Fibroblast of villous mesenchyme (primary cell): Measurements from ENCODE around the gene TUBB2A. TPM values are rescaled to one million over a fixed set of nuclear protein-coding genes. Genes with fewer than 3 reads are reported as not detected.
"Not testable (repeated sequence)": the region's sequence is repeated elsewhere in the genome, so short reads cannot be mapped to it uniquely, and the experiment has no call there.

Experiments
- DNase-seq: peaks from one replicate; pipeline ENCODE4 v3.0.0-alpha.2; 2010; ENCODE audit warnings: low read depth
- H3K4me3 ChIP-seq: 2 replicates; pipeline ENCODE4 v1.5.1; 2011; ENCODE audit warnings: low read depth, mild to moderate bottlenecking, low read length
- total RNA-seq: library from RNA; depleted of rRNA; stranded (reverse); fragments of >200 nt; gene quantifications from 2 replicates; pipeline ENCODE4 v1.2.3, GENCODE V29; 2012
- TF ChIP-seq, protein P1 (sequence below): IDR thresholded peaks from 2 replicates; pipeline ENCODE4 v1.5.1; 2012; ENCODE audit warnings: low read depth, mild to moderate bottlenecking, low read length; ENCODE audit not compliant: insufficient read depth

Gene TUBB2A
- total RNA-seq, 1 donor: 90.7 TPM

DNA sequence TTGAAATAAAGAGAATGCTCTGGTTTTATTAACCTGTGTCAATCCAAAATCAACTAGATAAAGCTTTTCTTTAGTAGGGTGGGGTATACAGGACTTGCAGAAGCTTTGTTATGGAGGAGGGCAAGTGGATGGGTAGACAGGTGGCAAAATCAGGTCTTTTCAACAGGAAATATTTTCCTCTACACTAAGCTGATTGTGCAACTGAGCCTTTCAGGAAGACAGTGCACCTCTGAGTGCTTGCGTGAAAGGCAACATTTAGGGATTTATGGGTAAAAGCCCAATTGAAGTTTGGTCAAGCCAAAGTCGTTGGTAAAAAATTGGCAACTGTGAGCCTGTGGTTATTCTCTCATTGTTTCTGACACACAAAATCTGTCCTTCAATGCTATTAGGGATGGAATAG is 23.8 kb upstream of the TUBB2A start:
- no peak for DNase-seq
- TF ChIP-seq, protein P1, sequence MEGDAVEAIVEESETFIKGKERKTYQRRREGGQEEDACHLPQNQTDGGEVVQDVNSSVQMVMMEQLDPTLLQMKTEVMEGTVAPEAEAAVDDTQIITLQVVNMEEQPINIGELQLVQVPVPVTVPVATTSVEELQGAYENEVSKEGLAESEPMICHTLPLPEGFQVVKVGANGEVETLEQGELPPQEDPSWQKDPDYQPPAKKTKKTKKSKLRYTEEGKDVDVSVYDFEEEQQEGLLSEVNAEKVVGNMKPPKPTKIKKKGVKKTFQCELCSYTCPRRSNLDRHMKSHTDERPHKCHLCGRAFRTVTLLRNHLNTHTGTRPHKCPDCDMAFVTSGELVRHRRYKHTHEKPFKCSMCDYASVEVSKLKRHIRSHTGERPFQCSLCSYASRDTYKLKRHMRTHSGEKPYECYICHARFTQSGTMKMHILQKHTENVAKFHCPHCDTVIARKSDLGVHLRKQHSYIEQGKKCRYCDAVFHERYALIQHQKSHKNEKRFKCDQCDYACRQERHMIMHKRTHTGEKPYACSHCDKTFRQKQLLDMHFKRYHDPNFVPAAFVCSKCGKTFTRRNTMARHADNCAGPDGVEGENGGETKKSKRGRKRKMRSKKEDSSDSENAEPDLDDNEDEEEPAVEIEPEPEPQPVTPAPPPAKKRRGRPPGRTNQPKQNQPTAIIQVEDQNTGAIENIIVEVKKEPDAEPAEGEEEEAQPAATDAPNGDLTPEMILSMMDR: no peak
- H3K4me3 ChIP-seq: no peak overlapping the region

DNA sequence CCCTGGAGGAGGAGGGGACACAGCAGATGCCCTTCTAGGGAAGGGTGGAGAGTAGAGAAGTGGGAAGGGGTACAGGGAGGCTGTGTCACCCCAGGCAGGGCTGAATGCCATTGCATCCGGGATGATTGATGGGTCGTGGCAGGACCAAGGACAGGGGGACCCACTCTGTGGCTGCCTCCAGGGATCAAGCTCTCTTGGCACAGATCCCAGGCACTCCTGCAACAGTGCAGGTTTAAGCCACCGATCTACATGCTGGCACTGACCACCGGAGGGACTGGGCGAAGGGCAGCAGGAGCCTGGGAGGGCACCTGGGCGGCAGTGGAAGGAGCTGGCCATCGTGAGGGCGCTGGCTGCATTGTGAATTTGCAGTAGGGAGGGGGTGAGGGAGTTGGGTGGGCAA is 22.6 kb upstream of the TUBB2A start:
- peak overlapping the region; percentile 35 for H3K4me3 ChIP-seq
- not testable (repeated sequence) for DNase-seq

DNA sequence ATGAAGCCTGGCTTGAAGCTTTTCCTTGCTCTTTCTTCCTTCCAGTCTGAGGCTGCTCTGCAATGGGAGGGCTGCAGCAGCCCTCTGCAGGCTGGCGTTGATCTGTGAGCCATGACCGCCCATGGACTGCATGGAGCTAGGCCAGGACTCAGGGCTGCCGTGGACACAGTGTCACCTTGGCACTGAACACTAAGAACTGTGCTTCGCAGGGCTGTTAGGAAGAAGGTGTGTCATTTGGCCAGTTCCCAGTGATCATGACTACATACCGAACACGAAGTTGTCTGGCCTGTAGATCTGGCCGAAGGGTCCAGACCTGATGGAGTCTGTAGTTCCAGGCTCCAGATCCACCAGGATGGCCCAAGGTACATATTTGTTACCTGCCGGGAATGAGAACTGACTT is 21.3 kb upstream of the TUBB2A start:
- DNase-seq, H3K4me3 ChIP-seq: not testable (repeated sequence)

DNA sequence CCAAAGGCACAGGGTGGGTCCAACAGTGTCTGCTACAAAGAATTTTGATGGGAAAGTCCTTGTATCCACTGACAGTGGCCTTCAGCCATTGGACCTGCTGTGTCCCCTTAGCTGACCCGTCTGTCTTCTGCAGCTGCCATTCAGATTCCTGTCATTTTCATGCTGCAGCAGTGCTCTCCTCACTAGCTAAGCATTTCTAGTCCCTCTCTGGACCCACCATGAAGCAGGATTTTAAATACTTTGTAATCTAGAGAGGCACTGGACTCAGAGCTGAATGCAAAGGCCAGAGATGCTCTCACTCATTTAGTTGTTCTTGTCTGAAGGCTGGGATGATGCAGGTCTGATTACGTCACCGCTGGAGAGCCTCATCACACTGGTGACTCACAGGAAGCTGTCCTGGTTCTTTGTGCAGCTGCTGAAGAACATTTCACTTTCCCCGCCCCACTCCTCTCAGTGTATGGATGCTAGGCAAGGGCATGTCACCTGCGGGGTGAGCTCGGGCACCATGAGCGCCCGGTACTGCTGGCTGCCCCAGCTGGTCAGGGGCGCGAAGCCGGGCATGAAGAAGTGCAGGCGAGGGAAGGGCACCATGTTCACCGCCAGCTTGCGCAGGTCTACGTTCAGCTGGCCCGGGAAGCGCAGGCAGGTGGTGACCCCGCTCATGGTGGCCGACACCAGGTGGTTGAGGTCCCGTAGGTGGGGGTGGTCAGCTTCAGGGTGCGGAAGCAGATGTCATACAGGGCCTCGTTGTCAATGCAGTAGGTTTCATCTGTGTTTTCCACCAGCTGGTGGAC is 19.4 kb upstream of the TUBB2A start:
- H3K4me3 ChIP-seq: no peak overlapping the region
- TF ChIP-seq, protein P1: no peak
- DNase-seq: peak; percentile 90

DNA sequence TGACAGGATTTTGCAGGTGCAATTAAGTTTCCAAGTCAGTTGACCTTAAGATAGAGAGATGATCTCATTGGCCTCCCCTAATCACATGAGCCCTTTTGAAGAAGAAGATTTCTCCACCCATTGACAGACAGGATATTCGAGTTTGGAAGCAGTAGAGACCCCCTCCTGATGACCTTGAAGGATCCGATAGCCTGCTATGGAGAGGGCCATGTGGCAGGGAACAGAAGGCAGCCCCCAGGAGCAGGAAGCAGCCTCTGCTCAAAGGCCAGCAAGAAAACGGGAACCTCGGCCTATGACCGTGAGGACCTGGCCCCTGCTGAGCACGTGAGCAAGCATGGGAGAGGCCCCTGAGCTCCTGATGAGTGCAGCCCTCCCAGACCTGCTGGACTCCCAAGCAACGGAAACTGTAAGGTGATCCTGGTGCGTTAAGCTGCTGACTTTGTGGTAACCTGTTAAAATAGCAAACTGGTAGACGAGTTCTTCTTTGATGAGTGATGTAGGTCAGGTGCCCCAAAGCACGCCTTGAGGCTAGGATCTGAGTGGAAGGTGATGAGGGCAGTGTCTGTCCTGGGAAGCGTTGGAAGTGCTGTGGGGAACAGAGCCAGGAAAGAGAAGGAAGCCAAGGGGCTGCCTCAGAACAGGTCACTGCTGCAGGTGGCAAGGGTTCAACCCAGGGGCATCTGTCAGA is 18.5 kb upstream of the TUBB2A start:
- no peak overlapping the region for H3K4me3 ChIP-seq
- no peak for DNase-seq
- TF ChIP-seq, protein P1: no peak

DNA sequence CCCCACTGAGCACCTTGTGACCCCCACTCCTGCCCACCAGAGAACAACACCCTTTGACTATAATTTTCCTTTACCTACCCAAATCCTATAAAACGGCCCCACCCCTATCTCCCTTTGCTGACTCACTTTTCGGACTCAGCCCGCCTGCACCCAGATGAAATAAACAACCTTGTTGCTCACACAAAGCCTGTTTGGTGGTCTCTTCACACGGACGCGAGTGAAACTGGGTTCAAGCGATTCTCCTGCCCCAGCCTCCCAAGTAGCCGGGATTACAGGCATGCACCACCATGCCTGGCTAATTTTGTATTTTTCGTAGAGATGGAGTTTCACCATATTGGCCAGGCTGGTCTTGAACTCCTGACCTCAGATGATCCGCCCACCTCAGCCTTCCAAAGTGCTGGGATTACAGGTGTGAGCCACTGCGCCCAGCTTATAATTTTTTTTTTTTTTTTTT is 16.3 kb upstream of the TUBB2A start:
- not testable (repeated sequence) for DNase-seq, H3K4me3 ChIP-seq

DNA sequence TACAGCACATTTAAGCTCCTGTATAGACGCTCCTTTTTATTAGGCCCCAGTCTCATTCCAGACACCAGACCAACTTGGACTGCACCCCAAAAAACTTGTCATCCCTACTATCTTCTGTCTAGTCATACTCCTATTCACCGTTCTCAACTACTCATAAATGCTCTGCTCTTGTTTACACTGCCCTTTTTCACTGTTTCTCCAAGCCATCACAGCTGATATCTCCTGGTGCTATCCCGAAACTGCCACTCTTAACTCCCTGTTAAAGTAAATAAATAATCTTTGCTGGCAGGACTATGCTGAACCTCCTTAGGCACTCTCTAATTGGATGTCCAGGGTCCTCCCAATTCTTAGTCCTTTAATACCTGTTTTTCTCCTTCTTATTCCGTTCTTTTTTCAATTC is 15.4 kb upstream of the TUBB2A start:
- not testable (repeated sequence) for DNase-seq, H3K4me3 ChIP-seq

DNA sequence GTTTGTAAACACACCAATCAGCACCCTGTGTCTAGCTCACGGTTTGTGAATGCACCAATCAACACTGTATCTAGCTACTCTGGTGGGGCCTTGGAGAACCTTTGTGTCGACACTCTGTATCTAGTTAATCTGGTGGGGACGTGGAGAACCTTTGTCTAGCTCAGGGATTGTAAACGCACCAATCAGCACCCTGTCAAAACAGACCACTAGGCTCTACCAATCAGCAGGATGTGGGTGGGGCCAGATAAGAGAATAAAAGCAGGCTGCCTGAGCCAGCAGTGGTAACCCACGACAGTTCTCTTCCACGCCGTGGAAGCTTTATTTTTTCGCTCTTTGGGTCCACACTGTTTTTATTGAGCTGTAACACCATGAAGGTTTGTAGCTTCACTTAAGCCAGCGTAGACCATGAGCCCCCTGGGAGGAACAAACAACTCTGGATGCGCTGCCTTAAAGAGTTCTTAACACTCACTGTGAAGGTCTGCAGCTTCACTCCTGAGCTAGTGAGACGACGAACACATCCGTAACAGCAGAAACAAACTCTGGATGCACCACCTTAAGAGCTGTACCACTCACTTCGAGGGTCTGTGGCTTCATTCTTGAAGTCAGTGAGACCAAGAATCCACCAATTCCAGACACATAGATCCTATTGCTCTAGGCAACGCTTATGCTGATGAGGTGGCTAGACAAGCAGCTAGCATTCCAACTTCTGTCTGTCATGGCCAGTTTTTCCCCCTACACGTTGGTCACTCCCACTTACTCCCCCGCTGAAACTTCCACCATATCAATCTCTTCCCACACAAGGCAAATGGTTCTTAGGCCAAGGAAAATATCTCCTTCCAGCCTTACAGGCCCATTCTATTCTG is 14.2 kb upstream of the TUBB2A start:
- H3K4me3 ChIP-seq, DNase-seq: not testable (repeated sequence)

DNA sequence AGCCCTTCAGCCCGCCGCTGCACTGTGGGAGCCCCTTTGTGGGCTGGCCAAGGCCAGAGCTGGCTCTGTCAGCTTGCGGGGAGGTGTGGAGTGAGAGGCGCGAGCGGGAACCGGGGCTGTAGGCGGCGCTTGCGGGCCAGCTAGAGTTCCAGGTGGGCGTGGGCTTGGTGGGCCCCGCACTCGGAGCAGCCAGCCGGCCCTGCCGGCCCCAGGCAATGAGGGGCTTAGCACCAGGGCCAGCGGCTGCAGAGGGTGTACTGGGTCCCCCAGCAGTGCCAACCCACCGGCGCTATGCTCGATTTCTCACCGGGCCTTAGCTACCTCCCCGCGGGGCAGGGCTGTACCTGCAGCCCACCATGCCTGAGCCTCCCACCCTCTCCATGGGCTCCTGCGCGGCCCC is 13.3 kb upstream of the TUBB2A start:
- H3K4me3 ChIP-seq, DNase-seq: not testable (repeated sequence)

DNA sequence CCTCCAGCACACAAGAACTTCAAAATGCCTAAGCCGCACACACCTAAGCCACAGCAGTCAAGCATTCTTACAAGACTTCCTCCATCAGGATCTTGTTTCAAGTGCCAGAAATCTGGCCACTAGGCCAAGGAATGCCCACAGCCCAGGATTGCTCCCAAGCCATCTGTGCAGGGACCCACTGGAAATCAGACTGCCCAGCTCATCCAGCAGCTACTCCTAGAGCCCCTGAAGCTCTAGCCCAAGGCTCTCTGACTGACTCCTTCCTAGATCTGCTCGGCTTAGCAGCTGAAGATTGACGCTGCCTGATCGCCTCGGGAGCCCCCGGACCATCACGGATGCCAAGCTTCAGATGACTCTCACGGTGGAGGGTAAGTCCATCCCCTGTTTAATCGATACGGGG is 10.7 kb upstream of the TUBB2A start:
- DNase-seq, H3K4me3 ChIP-seq: not testable (repeated sequence)

DNA sequence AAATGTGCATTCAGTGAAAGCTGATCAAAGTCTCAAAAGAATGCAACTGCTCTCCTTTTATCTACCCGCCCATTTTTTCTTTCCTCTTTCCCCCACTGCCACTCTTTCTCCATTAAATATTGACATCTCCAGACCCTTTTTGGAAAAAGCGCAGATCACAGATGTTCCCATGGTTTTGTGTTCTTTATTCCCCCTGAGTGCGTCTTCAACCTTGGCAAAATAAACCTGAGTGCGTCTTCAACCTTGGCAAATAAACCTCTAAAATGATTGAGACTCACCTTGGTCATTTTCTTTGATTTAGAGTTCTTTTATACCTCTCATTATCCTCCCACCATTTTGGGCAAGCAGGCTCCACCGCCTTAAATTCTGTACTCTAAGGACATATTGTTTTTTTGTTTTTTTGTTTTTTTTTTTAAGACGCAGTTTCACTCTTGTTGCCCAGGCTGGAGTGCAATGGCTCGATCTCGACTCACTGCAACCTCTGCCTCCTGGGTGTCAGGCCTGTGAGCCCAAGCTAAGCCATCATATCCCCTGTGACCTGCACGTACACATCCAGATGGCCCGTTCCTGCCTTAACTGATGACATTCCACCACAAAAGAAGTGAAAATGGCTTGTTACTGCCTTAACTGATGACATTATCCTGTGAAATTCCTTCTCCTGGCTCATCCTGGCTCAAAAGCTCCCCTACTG is 9.3 kb upstream of the TUBB2A start:
- not testable (repeated sequence) for DNase-seq, H3K4me3 ChIP-seq
